ENCODE data around the gene DLGAP1.
A peak's percentile ranks its signal among the peaks of the same experiment; 100 is the strongest.

Gene DLGAP1

GRCh38 chr18:3466872-3467271 lies 988.2 kb downstream of the DLGAP1 start:
- DNase-seq (ENCODE audit: low spot score) = no peak

GRCh38 chr18:3466045-3466444 lies 989.1 kb downstream of the DLGAP1 start:
- no peak for DNase-seq (ENCODE audit: low spot score)

- DNase-seq (ENCODE audit: low spot score) = no peak
These were observed 992.1 kb downstream of the DLGAP1 start for GRCh38 chr18:3463051-3463450.

- no peak for DNase-seq (ENCODE audit: low spot score)
These were observed 993.4 kb downstream of the DLGAP1 start for GRCh38 chr18:3461704-3462103.

- DNase-seq (ENCODE audit: low spot score) = no peak
These were observed 994.2 kb downstream of the DLGAP1 start for GRCh38 chr18:3460823-3461398.

- DNase-seq (ENCODE audit: low spot score) = no peak
These were observed 995.9 kb downstream of the DLGAP1 start for GRCh38 chr18:3458952-3459853.

GRCh38 chr18:3458378-3458777 lies 996.7 kb downstream of the DLGAP1 start:
- DNase-seq (ENCODE audit: low spot score) = peak; percentile 13

- no peak for DNase-seq (ENCODE audit: low spot score)
These were observed 997.8 kb downstream of the DLGAP1 start for GRCh38 chr18:3457261-3457724.

GRCh38 chr18:3456686-3457069 lies 998.4 kb downstream of the DLGAP1 start:
- DNase-seq (ENCODE audit: low spot score) = no peak

- no peak for DNase-seq (ENCODE audit: low spot score)
These were observed 999.0 kb downstream of the DLGAP1 start for GRCh38 chr18:3455907-3456685.

GRCh38 chr18:3455090-3455635 lies 999.9 kb downstream of the DLGAP1 start:
- no peak for DNase-seq (ENCODE audit: low spot score)

- peak; percentile 55 for DNase-seq (ENCODE audit: low spot score)
These were observed 1000.6 kb downstream of the DLGAP1 start for GRCh38 chr18:3454365-3455089.

GRCh38 chr18:3453540-3454364 lies 1001.4 kb downstream of the DLGAP1 start:
- DNase-seq (ENCODE audit: low spot score) = no peak

- DNase-seq (ENCODE audit: low spot score) = no peak
These were observed 1002.2 kb downstream of the DLGAP1 start for GRCh38 chr18:3452750-3453539.

GRCh38 chr18:3451989-3452749 lies 1002.9 kb downstream of the DLGAP1 start:
- peak; percentile 32 for DNase-seq (ENCODE audit: low spot score)

- peak; percentile 67 for DNase-seq (ENCODE audit: low spot score)
These were observed 1003.7 kb downstream of the DLGAP1 start for GRCh38 chr18:3451183-3451988.

- DNase-seq (ENCODE audit: low spot score) = peak; percentile 10
These were observed 1004.3 kb downstream of the DLGAP1 start for GRCh38 chr18:3450799-3451182.

Measured in germinal center (tissue), 1 donor.